HepG2 (cell line): Measurements from ENCODE around the gene SPATA7. TPM values are rescaled to one million over a fixed set of nuclear protein-coding genes. Genes with fewer than 3 reads are reported as not detected.

Experiments
- CCDC6 ChIP-seq: sonication (generic); formaldehyde crosslinking; IDR thresholded peaks from 2 replicates; pipeline ENCODE4 v1.8.1; 2022; ENCODE audit warnings: mild to moderate bottlenecking, missing genetic modification reagents, moderate library complexity
- EEA1 ChIP-seq: sonication (generic); formaldehyde crosslinking; IDR thresholded peaks from 2 replicates; pipeline ENCODE4 v1.5.1; 2020; ENCODE audit warnings: mild to moderate bottlenecking, missing genetic modification reagents, borderline replicate concordance
- KAT7 ChIP-seq: IDR thresholded peaks from 2 replicates; pipeline ENCODE4 v1.6.1; 2018; ENCODE audit warnings: borderline replicate concordance, missing compliant biosample characterization
- MIER2 ChIP-seq: IDR thresholded peaks from 2 replicates; pipeline ENCODE4 v1.6.1; 2016; ENCODE audit warnings: missing biosample characterization, missing genetic modification reagents
- MXD1 ChIP-seq: sonication (generic); formaldehyde crosslinking; IDR thresholded peaks from 2 replicates; pipeline ENCODE4 v1.4.0; 2020; ENCODE audit warnings: mild to moderate bottlenecking, missing genetic modification reagents
- NR2F1 ChIP-seq, 2 experiments: fragments of 450-650 bp in 1 of 2; formaldehyde crosslinking in 1 of 2; IDR thresholded peaks; 2 replicates each; pipeline versions ENCODE4 v1.5.0 to v1.6.1; 2016 to 2020; ENCODE audit warnings: mild to moderate bottlenecking in 1 of 2, missing compliant biosample characterization in 1 of 2, missing genetic modification reagents in 1 of 2, moderate library complexity in 1 of 2
- ZBTB42 ChIP-seq: sonication (generic); formaldehyde crosslinking; IDR thresholded peaks from 2 replicates; pipeline ENCODE4 v1.5.0; 2020; ENCODE audit warnings: mild to moderate bottlenecking, missing genetic modification reagents
- ZNF292 ChIP-seq: sonication (generic); formaldehyde crosslinking; IDR thresholded peaks from 2 replicates; pipeline ENCODE4 v1.8.1; 2022; ENCODE audit warnings: mild to moderate bottlenecking, low read depth, missing genetic modification reagents, borderline replicate concordance
- ZNF318 ChIP-seq: sonication (generic); formaldehyde crosslinking; IDR thresholded peaks from 2 replicates; pipeline ENCODE4 v1.4.0; 2020; ENCODE audit warnings: mild to moderate bottlenecking, missing genetic modification reagents
- ZNF33B ChIP-seq: sonication (generic); formaldehyde crosslinking; IDR thresholded peaks from 2 replicates; pipeline ENCODE4 v1.5.1; 2020; ENCODE audit warnings: mild to moderate bottlenecking, missing genetic modification reagents
- ZNF710 ChIP-seq: sonication (generic); formaldehyde crosslinking; IDR thresholded peaks from 2 replicates; pipeline ENCODE4 v1.5.0; 2020; ENCODE audit warnings: mild to moderate bottlenecking, missing genetic modification reagents, borderline replicate concordance
- ZNF75D ChIP-seq: sonication (generic); formaldehyde crosslinking; IDR thresholded peaks from 2 replicates; pipeline ENCODE4 v1.8.1; 2023; ENCODE audit warnings: missing genetic modification reagents, mild to moderate bottlenecking, borderline replicate concordance
- polyA plus RNA-seq, 8 experiments: library from polyadenylated mRNA; depleted of rRNA in 3 of 8; stranded (reverse) in 7 of 8; unstranded in 1 of 8; fragments of >200 nt; fragmentation: Illumina TruSeq in 4 of 8; extraction: Trizol in 4 of 8; gene quantifications; 2 replicates each; pipeline versions ENCODE4 v1.2.1 to v1.2.3, GENCODE V29; 2011 to 2016; ENCODE audit warnings: low read depth in 4 of 8, missing spikeins in 1 of 8, mixed read lengths in 1 of 8; ENCODE audit not compliant: insufficient read depth in 1 of 8
- total RNA-seq, 5 experiments: library from RNA; depleted of rRNA; stranded (reverse); fragments of >200 nt; fragmentation: Illumina TruSeq; extraction: Trizol; gene quantifications; 2 replicates each; pipeline ENCODE4 v1.2.3, GENCODE V29; 2016; ENCODE audit warnings: low read depth in 1 of 5
- TF ChIP-seq, protein P1 (sequence below): sonication (generic); formaldehyde crosslinking; conservative IDR thresholded peaks from 2 replicates; pipeline ENCODE4 v1.8.0; 2022; ENCODE audit warnings: missing genetic modification reagents
- TF ChIP-seq, protein P2 (sequence below): sonication (generic); formaldehyde crosslinking; IDR thresholded peaks from 2 replicates; pipeline ENCODE4 v1.4.0; 2020; ENCODE audit warnings: mild to moderate bottlenecking, missing genetic modification reagents

SPATA7 gene
- total and polyA plus RNA-seq, 2 of the 13 experiments (the other 11 are each of a cell fraction or from before 2014, with no cell fraction given) = 3.6 to 5.5 TPM

- no peak for TF ChIP-seq ZNF318
- TF ChIP-seq, protein P1, sequence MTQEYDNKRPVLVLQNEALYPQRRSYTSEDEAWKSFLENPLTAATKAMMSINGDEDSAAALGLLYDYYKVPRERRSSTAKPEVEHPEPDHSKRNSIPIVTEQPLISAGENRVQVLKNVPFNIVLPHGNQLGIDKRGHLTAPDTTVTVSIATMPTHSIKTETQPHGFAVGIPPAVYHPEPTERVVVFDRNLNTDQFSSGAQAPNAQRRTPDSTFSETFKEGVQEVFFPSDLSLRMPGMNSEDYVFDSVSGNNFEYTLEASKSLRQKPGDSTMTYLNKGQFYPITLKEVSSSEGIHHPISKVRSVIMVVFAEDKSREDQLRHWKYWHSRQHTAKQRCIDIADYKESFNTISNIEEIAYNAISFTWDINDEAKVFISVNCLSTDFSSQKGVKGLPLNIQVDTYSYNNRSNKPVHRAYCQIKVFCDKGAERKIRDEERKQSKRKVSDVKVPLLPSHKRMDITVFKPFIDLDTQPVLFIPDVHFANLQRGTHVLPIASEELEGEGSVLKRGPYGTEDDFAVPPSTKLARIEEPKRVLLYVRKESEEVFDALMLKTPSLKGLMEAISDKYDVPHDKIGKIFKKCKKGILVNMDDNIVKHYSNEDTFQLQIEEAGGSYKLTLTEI (CRISPR knock-in tag) = no peak
- TF ChIP-seq MIER2 (CRISPR knock-in tag) = peak; percentile 26; the same call in 1 of the 2 replicates
- no peak for TF ChIP-seq ZNF710
- TF ChIP-seq, protein P2, sequence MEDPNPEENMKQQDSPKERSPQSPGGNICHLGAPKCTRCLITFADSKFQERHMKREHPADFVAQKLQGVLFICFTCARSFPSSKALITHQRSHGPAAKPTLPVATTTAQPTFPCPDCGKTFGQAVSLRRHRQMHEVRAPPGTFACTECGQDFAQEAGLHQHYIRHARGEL (CRISPR knock-in tag) = no peak
- TF ChIP-seq ZBTB42 (CRISPR knock-in tag) = no peak
- TF ChIP-seq NR2F1 (CRISPR knock-in tag; IDR thresholded peaks at IDR 0.05) = no peak
- 0 out of 2 replicates have a peak, but pooled peaks have one; percentile 66 for TF ChIP-seq ZNF33B (CRISPR knock-in tag)
- TF ChIP-seq MXD1 = peak; percentile 85
- TF ChIP-seq ZNF75D (CRISPR knock-in tag) = no peak
- TF ChIP-seq KAT7 (CRISPR knock-in tag) = 0 out of 2 replicates have a peak, but pooled peaks have one; percentile 52
- peak; percentile 89 for TF ChIP-seq ZNF292 (CRISPR knock-in tag)
- TF ChIP-seq EEA1 (CRISPR knock-in tag) = no peak
- TF ChIP-seq CCDC6 (CRISPR knock-in tag) = no peak; the same call in 1 of the 2 replicates
These were observed at the start of gene SPATA7 (continued) for GRCh38 chr14:88385212-88386101.
